ENCODE results near the gene VAV2. TPM values are rescaled to one million over a fixed set of nuclear protein-coding genes. Genes with fewer than 3 reads are reported as not detected.

VAV2 gene
- polyA plus RNA-seq, 1 donor, result 48.4 TPM

- peak overlapping the region; percentile 95 for H3K27ac ChIP-seq (ENCODE audit: low read length)
- no peaks in the 10 kb centered on the region for H3K27me3 ChIP-seq (ENCODE audit: control insufficient read depth, insufficient read depth, low read length)
- H3K9me3 ChIP-seq (ENCODE audit: control insufficient read depth, low read depth, low read length), result peaks cover 8% of the 10 kb centered on the region
- no peak overlapping the region for H3K4me3 ChIP-seq (ENCODE audit: low read length)
- WGBS (ENCODE audit: insufficient coverage, low lambda C conversion rate), result no CpG with 5 or more reads among the region's 19 CpGs
- peaks cover 26% of the 10 kb centered on the region for H3K36me3 ChIP-seq (ENCODE audit: control insufficient read depth, insufficient read depth, low read length)
- peaks cover 25% of the 10 kb centered on the region for H3K4me1 ChIP-seq (ENCODE audit: control insufficient read depth, insufficient read depth, low read length)
- DNase-seq, result peak in 1 of 2 donors; percentile 54
Observed at GRCh38 chr9:133934482-133935232, 57.5 kb downstream of the VAV2 start.

- H3K36me3 ChIP-seq (ENCODE audit: control insufficient read depth, insufficient read depth, low read length), result peaks cover 28% of the 10 kb centered on the region
- WGBS (ENCODE audit: insufficient coverage, low lambda C conversion rate), result 88% methylated on average over 5 of the region's 6 CpGs
- peaks cover 25% of the 10 kb centered on the region for H3K4me1 ChIP-seq (ENCODE audit: control insufficient read depth, insufficient read depth, low read length)
- DNase-seq, result no peak
- H3K27me3 ChIP-seq (ENCODE audit: control insufficient read depth, insufficient read depth, low read length), result no peaks in the 10 kb centered on the region
- H3K9me3 ChIP-seq (ENCODE audit: control insufficient read depth, low read depth, low read length), result peaks cover 8% of the 10 kb centered on the region
- no peak overlapping the region for H3K27ac ChIP-seq (ENCODE audit: low read length)
- H3K4me3 ChIP-seq (ENCODE audit: low read length), result no peak overlapping the region
Observed at GRCh38 chr9:133933426-133934026, 58.6 kb downstream of the VAV2 start.

- Histone ChIP-seq H3K4me3 (ENCODE audit: low read length) (no peak overlapping the region), H3K27me3 (ENCODE audit: control insufficient read depth, insufficient read depth, low read length) (no peaks in the 10 kb centered on the region), H3K36me3 (ENCODE audit: control insufficient read depth, insufficient read depth, low read length) (peaks cover 24% of the 10 kb centered on the region), H3K4me1 (ENCODE audit: control insufficient read depth, insufficient read depth, low read length) (peaks cover 25% of the 10 kb centered on the region), H3K27ac (ENCODE audit: low read length) (no peak overlapping the region), H3K9me3 (ENCODE audit: control insufficient read depth, low read depth, low read length) (peaks cover 8% of the 10 kb centered on the region)
- no CpG with 5 or more reads among the region's 9 CpGs for WGBS (ENCODE audit: insufficient coverage, low lambda C conversion rate)
- no peak for DNase-seq
Observed at GRCh38 chr9:133932633-133933032, 59.5 kb downstream of the VAV2 start.

DNA sequence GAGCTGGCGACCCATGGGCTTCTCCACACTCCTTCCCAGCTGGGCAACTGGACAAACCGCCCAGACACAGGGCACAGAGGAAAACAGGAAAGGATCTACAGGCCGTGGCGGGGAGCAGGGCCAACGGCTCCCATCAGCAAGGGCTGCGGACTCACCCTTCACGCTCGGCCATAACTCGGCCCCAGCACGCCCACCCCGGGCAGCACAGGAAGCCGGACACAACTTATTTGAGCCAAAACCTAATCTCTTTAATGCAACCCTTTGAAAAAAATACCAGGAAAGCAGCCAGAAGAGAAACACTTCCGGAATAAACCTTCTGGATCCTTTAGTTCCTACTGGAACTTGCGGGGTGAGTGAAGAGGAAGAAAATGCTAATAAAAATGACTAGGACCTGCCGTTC lies 59.9 kb downstream of the VAV2 start:
- H3K4me3 ChIP-seq (ENCODE audit: low read length), result no peak overlapping the region
- H3K27me3 ChIP-seq (ENCODE audit: control insufficient read depth, insufficient read depth, low read length), result no peaks in the 10 kb centered on the region
- no peak for DNase-seq
- H3K9me3 ChIP-seq (ENCODE audit: control insufficient read depth, low read depth, low read length), result peaks cover 8% of the 10 kb centered on the region
- no CpG with 5 or more reads among the region's 15 CpGs for WGBS (ENCODE audit: insufficient coverage, low lambda C conversion rate)
- H3K27ac ChIP-seq (ENCODE audit: low read length), result no peak overlapping the region
- H3K4me1 ChIP-seq (ENCODE audit: control insufficient read depth, insufficient read depth, low read length), result peaks cover 25% of the 10 kb centered on the region
- peaks cover 20% of the 10 kb centered on the region for H3K36me3 ChIP-seq (ENCODE audit: control insufficient read depth, insufficient read depth, low read length)

DNA sequence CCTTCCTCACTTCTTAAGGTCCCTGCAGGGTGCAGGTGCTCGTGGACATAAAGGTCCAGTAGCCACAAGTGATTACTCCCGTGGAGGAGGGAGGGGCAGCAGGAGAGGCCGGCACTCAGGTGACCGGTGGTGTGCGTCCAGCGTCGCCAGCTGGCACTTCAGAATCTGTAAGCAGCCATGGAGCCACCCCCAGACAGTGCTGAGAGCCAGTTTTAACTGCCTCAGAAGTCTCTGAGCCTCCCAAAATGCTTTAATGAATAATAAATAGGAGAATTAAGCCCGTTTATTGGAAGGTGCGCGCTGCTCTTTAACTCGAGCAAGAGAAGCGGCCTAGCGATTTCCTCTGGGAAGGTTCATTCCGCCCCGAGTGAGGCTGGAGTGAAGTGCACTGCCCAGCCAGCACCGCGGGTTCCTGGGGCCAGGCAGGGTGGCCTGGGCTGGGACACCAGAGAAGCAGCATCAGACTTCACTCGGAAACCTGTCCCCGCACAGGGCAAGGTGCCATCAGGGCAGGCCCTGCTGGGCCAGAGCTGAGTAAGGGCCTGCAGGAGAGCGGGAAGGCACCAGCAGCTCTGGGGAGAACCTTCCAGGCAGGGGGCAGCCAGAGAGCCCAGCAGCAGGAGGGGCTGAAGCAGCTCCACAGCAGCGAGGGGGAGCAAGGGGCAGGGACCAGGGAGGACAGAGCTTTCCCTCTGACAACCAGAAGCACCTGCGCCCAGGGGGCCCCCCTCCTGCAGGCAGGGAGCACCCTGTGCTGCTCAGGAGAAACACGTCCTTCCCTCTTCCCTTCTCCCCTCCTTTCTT lies 61.2 kb downstream of the VAV2 start:
- 33% methylated on average over 1 of the region's 23 CpGs for WGBS (ENCODE audit: insufficient coverage, low lambda C conversion rate)
- DNase-seq, result no peak

GRCh38 chr9:133930046-133930681 lies 62.0 kb downstream of the VAV2 start:
- Histone ChIP-seq H3K9me3 (ENCODE audit: control insufficient read depth, low read depth, low read length) (peaks cover 8% of the 10 kb centered on the region), H3K4me1 (ENCODE audit: control insufficient read depth, insufficient read depth, low read length) (peaks cover 8% of the 10 kb centered on the region), H3K27ac (ENCODE audit: low read length) (no peak overlapping the region), H3K27me3 (ENCODE audit: control insufficient read depth, insufficient read depth, low read length) (no peaks in the 10 kb centered on the region), H3K36me3 (ENCODE audit: control insufficient read depth, insufficient read depth, low read length) (peaks cover 16% of the 10 kb centered on the region), H3K4me3 (ENCODE audit: low read length) (no peak overlapping the region)
- DNase-seq, result no peak
- WGBS (ENCODE audit: insufficient coverage, low lambda C conversion rate), result 100% methylated on average over 1 of the region's 20 CpGs

More for the DNA sequence above, 61.2 kb downstream of the VAV2 start:
- H3K36me3 ChIP-seq (ENCODE audit: control insufficient read depth, insufficient read depth, low read length), result peaks cover 16% of the 10 kb centered on the region
- peaks cover 8% of the 10 kb centered on the region for H3K9me3 ChIP-seq (ENCODE audit: control insufficient read depth, low read depth, low read length)
- no peaks in the 10 kb centered on the region for H3K27me3 ChIP-seq (ENCODE audit: control insufficient read depth, insufficient read depth, low read length)
- peaks cover 15% of the 10 kb centered on the region for H3K4me1 ChIP-seq (ENCODE audit: control insufficient read depth, insufficient read depth, low read length)
- no peak overlapping the region for H3K4me3 ChIP-seq (ENCODE audit: low read length)
- H3K27ac ChIP-seq (ENCODE audit: low read length), result no peak overlapping the region

- Histone ChIP-seq H3K4me1 (ENCODE audit: control insufficient read depth, insufficient read depth, low read length) (peaks cover 6% of the 10 kb centered on the region), H3K27me3 (ENCODE audit: control insufficient read depth, insufficient read depth, low read length) (no peaks in the 10 kb centered on the region), H3K9me3 (ENCODE audit: control insufficient read depth, low read depth, low read length) (peaks cover 8% of the 10 kb centered on the region), H3K4me3 (ENCODE audit: low read length) (no peak overlapping the region), H3K36me3 (ENCODE audit: control insufficient read depth, insufficient read depth, low read length) (peaks cover 16% of the 10 kb centered on the region), H3K27ac (ENCODE audit: low read length) (no peak overlapping the region)
- no peak for DNase-seq
- 100% methylated on average over 1 of the region's 10 CpGs for WGBS (ENCODE audit: insufficient coverage, low lambda C conversion rate)
Observed at GRCh38 chr9:133929599-133929998, 62.5 kb downstream of the VAV2 start.

DNA sequence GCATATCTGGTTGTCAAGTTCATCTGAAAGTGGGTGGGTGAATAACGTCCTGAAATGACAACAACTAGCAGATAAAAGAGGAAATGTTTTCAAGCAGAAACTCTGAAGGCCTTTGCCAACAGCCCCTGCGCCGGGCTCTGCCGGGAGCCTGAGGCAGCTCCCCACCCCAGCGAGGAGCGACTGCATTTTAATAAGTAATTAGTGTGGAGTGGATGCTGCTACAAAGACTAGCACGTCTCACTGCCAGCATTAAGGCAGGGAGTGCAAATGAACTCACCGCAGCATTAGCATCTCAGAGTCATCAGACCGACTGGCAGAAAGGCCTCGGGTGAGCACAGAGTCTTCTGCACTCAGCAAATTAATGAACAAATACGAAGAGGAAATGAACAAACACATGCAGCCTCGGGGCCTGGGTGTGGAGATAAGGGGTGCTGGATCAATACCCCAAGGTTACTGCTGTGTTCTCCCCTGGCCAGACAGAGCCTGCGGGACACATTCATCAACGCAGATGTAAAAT lies 63.8 kb downstream of the VAV2 start:
- Histone ChIP-seq H3K27me3 (ENCODE audit: control insufficient read depth, insufficient read depth, low read length) (no peaks in the 10 kb centered on the region), H3K4me1 (ENCODE audit: control insufficient read depth, insufficient read depth, low read length) (peaks cover 4% of the 10 kb centered on the region), H3K27ac (ENCODE audit: low read length) (no peak overlapping the region), H3K36me3 (ENCODE audit: control insufficient read depth, insufficient read depth, low read length) (peaks cover 16% of the 10 kb centered on the region), H3K9me3 (ENCODE audit: control insufficient read depth, low read depth, low read length) (peaks cover 1% of the 10 kb centered on the region), H3K4me3 (ENCODE audit: low read length) (no peak overlapping the region)
- no peak for DNase-seq
- no CpG with 5 or more reads among the region's 14 CpGs for WGBS (ENCODE audit: insufficient coverage, low lambda C conversion rate)

DNA sequence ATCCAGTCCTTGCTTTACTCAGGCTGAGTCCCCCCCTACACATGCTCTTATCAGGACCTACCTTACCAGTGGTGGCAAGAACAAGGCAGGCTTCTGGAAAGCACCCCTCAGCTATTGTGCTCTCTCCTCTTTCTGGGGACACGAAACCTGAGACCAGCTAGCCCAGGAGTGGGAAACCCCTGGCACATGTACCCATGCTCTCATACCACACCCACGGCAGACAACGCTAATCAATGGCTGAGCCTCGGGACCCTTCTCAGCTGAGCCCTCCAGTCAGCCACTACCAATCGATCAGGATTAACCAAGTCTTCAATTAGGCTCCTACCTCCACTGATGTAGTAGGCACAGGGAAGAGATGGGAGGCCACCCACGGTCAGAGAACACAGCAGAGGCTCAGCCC lies 65.1 kb downstream of the VAV2 start:
- DNase-seq, result no peak
- Histone ChIP-seq H3K27ac (ENCODE audit: low read length) (no peak overlapping the region), H3K9me3 (ENCODE audit: control insufficient read depth, low read depth, low read length) (no peaks in the 10 kb centered on the region), H3K27me3 (ENCODE audit: control insufficient read depth, insufficient read depth, low read length) (no peaks in the 10 kb centered on the region), H3K4me1 (ENCODE audit: control insufficient read depth, insufficient read depth, low read length) (peaks cover 4% of the 10 kb centered on the region), H3K4me3 (ENCODE audit: low read length) (no peak overlapping the region), H3K36me3 (ENCODE audit: control insufficient read depth, insufficient read depth, low read length) (peaks cover 16% of the 10 kb centered on the region)
- WGBS (ENCODE audit: insufficient coverage, low lambda C conversion rate), result no CpG with 5 or more reads among the region's 6 CpGs
